Fibroblast of lung (primary cell): Measurements from ENCODE around the gene CCL7. TPM values are rescaled to one million over a fixed set of nuclear protein-coding genes. Genes with fewer than 3 reads are reported as not detected.

Source experiments
- DNase-seq, 2 donors: peaks; one replicate each; pipeline versions ENCODE4 v3.0.0 to v3.0.0-alpha.2; 2010; ENCODE audit warnings: low read depth in 2 of 2
- H2AFZ ChIP-seq: 2 replicates; pipeline ENCODE4 v1.5.1; 2012; ENCODE audit warnings: low read length, control low read depth, inconsistent platforms
- H3K27ac ChIP-seq: 2 replicates; pipeline ENCODE4 v1.5.1; 2011; ENCODE audit warnings: low read length, control low read depth; ENCODE audit not compliant: insufficient read depth
- H3K27me3 ChIP-seq: 2 replicates; pipeline ENCODE4 v1.5.1; 2011; ENCODE audit warnings: mild to moderate bottlenecking, low read length; ENCODE audit not compliant: control insufficient read depth, insufficient read depth
- H3K36me3 ChIP-seq: 2 replicates; pipeline ENCODE4 v1.5.1; 2011; ENCODE audit warnings: low read length; ENCODE audit not compliant: control insufficient read depth, insufficient read depth
- H3K4me1 ChIP-seq: 2 replicates; pipeline ENCODE4 v1.5.1; 2011; ENCODE audit warnings: low read length; ENCODE audit not compliant: control insufficient read depth, insufficient read depth; ENCODE audit errors: extremely low read depth
- H3K4me2 ChIP-seq: 2 replicates; pipeline ENCODE4 v1.5.1; 2011; ENCODE audit warnings: low read length, control low read depth; ENCODE audit not compliant: insufficient read depth; ENCODE audit errors: extremely low read depth
- H3K4me3 ChIP-seq, 4 experiments: fragments of 200-600 bp in 1 of 4; sonication (generic) in 1 of 4; replicated peaks in 1 of 4; 2 replicates each; pipeline ENCODE4 v1.5.1; 2011 to 2016; ENCODE audit warnings: low read length in 4 of 4, low read depth in 3 of 4, mild to moderate bottlenecking in 3 of 4, control low read depth in 2 of 4, inconsistent platforms in 1 of 4, mixed read lengths in 1 of 4; ENCODE audit not compliant: insufficient read depth in 1 of 4; ENCODE audit errors: control extremely low read depth in 1 of 4
- H3K79me2 ChIP-seq: 2 replicates; pipeline ENCODE4 v1.5.1; 2012; ENCODE audit warnings: mild to moderate bottlenecking, low read length, inconsistent platforms; ENCODE audit not compliant: control insufficient read depth, insufficient read depth
- H3K9ac ChIP-seq: 2 replicates; pipeline ENCODE4 v1.5.1; 2011; ENCODE audit warnings: mild to moderate bottlenecking, low read length, control low read depth; ENCODE audit not compliant: insufficient read depth
- H3K9me3 ChIP-seq: 2 replicates; pipeline ENCODE4 v1.5.1; 2012; ENCODE audit warnings: low read depth, low read length; ENCODE audit not compliant: control insufficient read depth, insufficient read depth
- H4K20me1 ChIP-seq: 2 replicates; pipeline ENCODE4 v1.5.1; 2011; ENCODE audit warnings: low read length; ENCODE audit not compliant: control insufficient read depth, insufficient read depth; ENCODE audit errors: extremely low read depth
- EZH2 ChIP-seq: IDR thresholded peaks from 2 replicates; pipeline ENCODE4 v1.5.1; 2012; ENCODE audit warnings: low read length, control low read depth, mild to moderate bottlenecking; ENCODE audit errors: missing control alignments
- polyA plus RNA-seq, 2 donors: library from polyadenylated mRNA; depleted of rRNA in 1 of 2; stranded (reverse) in 1 of 2; unstranded in 1 of 2; fragments of >200 nt; gene quantifications; 2 replicates each; pipeline ENCODE4 v1.2.1, GENCODE V29; 2011 to 2012; ENCODE audit warnings: missing spikeins in 1 of 2
- total RNA-seq: library from RNA; depleted of rRNA; stranded (reverse); fragments of >200 nt; gene quantifications from 2 replicates; pipeline ENCODE4 v1.2.1, GENCODE V29; 2014
- TF ChIP-seq, protein P1 (sequence below), 2 donors: IDR thresholded peaks in 1 of 2; conservative IDR thresholded peaks in 1 of 2; 1 replicate in 1 of 2; 2 replicates in 1 of 2; pipeline ENCODE4 v1.5.1; 2011 to 2012; ENCODE audit warnings: low read length in 2 of 2, control low read depth in 1 of 2, inconsistent platforms in 1 of 2, low read depth in 1 of 2, mild to moderate bottlenecking in 1 of 2

CCL7 gene
- total and polyA plus RNA-seq, 2 donors (not counting 1 experiment from before 2014, with no cell fraction given): 0.33 to 0.81 TPM

DNA sequence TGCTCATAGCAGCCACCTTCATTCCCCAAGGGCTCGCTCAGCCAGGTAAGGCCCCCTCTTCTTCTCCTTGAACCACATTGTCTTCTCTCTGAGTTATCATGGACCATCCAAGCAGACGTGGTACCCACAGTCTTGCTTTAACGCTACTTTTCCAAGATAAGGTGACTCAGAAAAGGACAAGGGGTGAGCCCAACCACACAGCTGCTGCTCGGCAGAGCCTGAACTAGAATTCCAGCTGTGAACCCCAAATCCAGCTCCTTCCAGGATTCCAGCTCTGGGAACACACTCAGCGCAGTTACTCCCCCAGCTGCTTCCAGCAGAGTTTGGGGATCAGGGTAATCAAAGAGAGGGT lies 14.7 kb upstream of the CCL7 start:
- peak overlapping the region; percentile 75 for H2AFZ ChIP-seq
- peak in 1 of 2 donors; percentile 68 for DNase-seq
- H3K9ac ChIP-seq: peak overlapping the region; percentile 55

DNA sequence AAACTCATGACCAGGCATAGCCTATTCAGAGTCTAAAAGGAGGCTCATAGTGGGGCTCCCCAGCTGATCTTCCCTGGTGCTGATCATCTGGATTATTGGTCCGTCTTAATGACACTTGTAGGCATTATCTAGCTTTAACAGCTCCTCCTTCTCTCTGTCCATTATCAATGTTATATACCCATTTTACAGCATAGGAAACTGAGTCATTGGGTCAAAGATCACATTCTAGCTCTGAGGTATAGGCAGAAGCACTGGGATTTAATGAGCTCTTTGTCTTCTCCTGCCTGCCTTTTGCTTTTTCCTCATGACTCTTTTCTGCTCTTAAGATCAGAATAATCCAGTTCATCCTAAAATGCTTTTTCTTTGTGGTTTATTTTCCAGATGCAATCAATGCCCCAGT lies 14.2 kb upstream of the CCL7 start:
- no peaks in the 10 kb centered on the region for H3K27me3 ChIP-seq
- H3K79me2 ChIP-seq: no peaks in the 10 kb centered on the region
- TF ChIP-seq EZH2: no peak
- TF ChIP-seq, protein P1, sequence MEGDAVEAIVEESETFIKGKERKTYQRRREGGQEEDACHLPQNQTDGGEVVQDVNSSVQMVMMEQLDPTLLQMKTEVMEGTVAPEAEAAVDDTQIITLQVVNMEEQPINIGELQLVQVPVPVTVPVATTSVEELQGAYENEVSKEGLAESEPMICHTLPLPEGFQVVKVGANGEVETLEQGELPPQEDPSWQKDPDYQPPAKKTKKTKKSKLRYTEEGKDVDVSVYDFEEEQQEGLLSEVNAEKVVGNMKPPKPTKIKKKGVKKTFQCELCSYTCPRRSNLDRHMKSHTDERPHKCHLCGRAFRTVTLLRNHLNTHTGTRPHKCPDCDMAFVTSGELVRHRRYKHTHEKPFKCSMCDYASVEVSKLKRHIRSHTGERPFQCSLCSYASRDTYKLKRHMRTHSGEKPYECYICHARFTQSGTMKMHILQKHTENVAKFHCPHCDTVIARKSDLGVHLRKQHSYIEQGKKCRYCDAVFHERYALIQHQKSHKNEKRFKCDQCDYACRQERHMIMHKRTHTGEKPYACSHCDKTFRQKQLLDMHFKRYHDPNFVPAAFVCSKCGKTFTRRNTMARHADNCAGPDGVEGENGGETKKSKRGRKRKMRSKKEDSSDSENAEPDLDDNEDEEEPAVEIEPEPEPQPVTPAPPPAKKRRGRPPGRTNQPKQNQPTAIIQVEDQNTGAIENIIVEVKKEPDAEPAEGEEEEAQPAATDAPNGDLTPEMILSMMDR (conservative IDR thresholded peaks at IDR 0.05 in 1 of 2, IDR thresholded peaks at IDR 0.05 in 1 of 2; ENCODE audit: low read depth in 1 of 2, low read length in 2 of 2): no peak
- no peak for DNase-seq
- H3K4me2 ChIP-seq: peak overlapping the region; percentile 96
- H3K36me3 ChIP-seq: no peaks in the 10 kb centered on the region
- H3K27ac ChIP-seq: peak overlapping the region; percentile 65
- H3K4me3 ChIP-seq: peak overlapping the region; percentile 51 to 66 (median 55)
- peak overlapping the region; percentile 55 for H3K9ac ChIP-seq
- H2AFZ ChIP-seq: no peak overlapping the region
- no peaks in the 10 kb centered on the region for H3K9me3 ChIP-seq
- H4K20me1 ChIP-seq: no peaks in the 10 kb centered on the region
- H3K4me1 ChIP-seq: peaks cover 30% of the 10 kb centered on the region

More for the DNA sequence above, 14.7 kb upstream of the CCL7 start:
- Histone ChIP-seq H3K79me2 (no peaks in the 10 kb centered on the region), H3K4me3 (peak overlapping the region; percentile 51 to 66 (median 55)), H3K27ac (peak overlapping the region; percentile 65), H3K4me2 (peak overlapping the region; percentile 96), H3K4me1 (peaks cover 34% of the 10 kb centered on the region), H3K9me3 (no peaks in the 10 kb centered on the region), H3K27me3 (no peaks in the 10 kb centered on the region), H3K36me3 (no peaks in the 10 kb centered on the region), H4K20me1 (no peaks in the 10 kb centered on the region)
- TF ChIP-seq, protein P1 (conservative IDR thresholded peaks at IDR 0.05 in 1 of 2, IDR thresholded peaks at IDR 0.05 in 1 of 2; ENCODE audit: low read depth in 1 of 2, low read length in 2 of 2): no peak
- no peak for TF ChIP-seq EZH2

DNA sequence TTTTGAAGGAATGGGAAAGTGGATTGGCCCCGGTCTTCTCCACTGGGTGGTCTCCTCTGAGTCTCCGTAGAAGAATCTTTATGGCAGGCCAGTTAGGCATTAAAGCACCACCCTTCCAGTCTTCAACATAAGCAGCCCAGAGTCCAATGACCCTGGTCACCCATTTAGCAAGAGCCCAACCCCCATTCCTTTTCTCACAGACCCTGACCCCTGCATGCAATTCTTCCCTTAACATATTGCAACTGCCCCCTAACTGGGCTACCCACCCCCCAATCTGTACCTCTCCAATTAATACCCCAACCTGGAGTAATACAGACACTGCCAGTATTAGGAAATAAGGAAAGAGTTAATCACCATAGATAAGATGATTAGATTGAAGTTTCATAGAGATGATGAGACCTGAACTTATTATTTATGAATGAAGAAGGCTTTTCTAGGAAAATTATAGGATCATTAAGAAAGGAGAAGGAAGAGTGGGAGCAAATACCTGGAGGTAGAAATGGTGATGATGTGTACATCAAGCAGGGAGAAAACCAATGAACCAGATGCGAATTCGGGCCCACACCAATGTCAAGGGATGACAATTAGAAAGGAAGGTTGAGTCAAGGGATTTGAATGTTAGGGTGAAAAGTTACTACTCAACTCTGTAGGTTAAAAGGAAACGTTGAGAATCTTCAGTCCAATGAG lies 12.6 kb upstream of the CCL7 start:
- Histone ChIP-seq H3K36me3 (no peaks in the 10 kb centered on the region), H3K27ac (no peak overlapping the region), H3K4me3 (no peak overlapping the region), H3K9me3 (no peaks in the 10 kb centered on the region), H3K27me3 (no peaks in the 10 kb centered on the region), H3K79me2 (no peaks in the 10 kb centered on the region), H2AFZ (no peak overlapping the region), H3K4me2 (no peak overlapping the region), H3K9ac (no peak overlapping the region), H4K20me1 (no peaks in the 10 kb centered on the region), H3K4me1 (peaks cover 22% of the 10 kb centered on the region)
- TF ChIP-seq EZH2: no peak
- TF ChIP-seq, protein P1 (conservative IDR thresholded peaks at IDR 0.05 in 1 of 2, IDR thresholded peaks at IDR 0.05 in 1 of 2; ENCODE audit: low read depth in 1 of 2, low read length in 2 of 2): no peak
- DNase-seq: peak in 1 of 2 donors; percentile 69
